Neural crest cell (in vitro differentiated cells): ENCODE measurements around the gene TMEM154. TPM values are rescaled to one million over a fixed set of nuclear protein-coding genes. Genes with fewer than 3 reads are reported as not detected.

Source experiments
- DNase-seq: peaks from one replicate; pipeline ENCODE4 v3.0.0; 2021; ENCODE audit warnings: low read depth, mixed read lengths, low spot score
- H3K27ac Mint-ChIP-seq: one replicate; pipeline ENCODE4 v1.8.0; 2021; ENCODE audit warnings: mild to moderate bottlenecking, mixed read lengths; ENCODE audit not compliant: unreplicated experiment
- H3K27me3 Mint-ChIP-seq: 2 replicates; pipeline ENCODE4 v1.8.0; 2021; ENCODE audit warnings: low read depth, mild to moderate bottlenecking, mixed read lengths
- H3K36me3 Mint-ChIP-seq: 2 replicates; pipeline ENCODE4 v1.8.0; 2021; ENCODE audit warnings: low read depth, mild to moderate bottlenecking, mixed read lengths
- H3K4me1 Mint-ChIP-seq: 2 replicates; pipeline ENCODE4 v1.8.0; 2021; ENCODE audit warnings: mixed read lengths
- H3K4me3 Mint-ChIP-seq: one replicate; pipeline ENCODE4 v1.8.0; 2021; ENCODE audit warnings: mild to moderate bottlenecking, mixed read lengths
- H3K9me3 Mint-ChIP-seq: 2 replicates; pipeline ENCODE4 v1.8.0; 2021; ENCODE audit warnings: mixed read lengths
- CTCF ChIP-seq: fragments of 200-600 bp; sonication (generic); conservative IDR thresholded peaks from 2 replicates; pipeline ENCODE4 v1.5.0; 2021; ENCODE audit warnings: antibody characterized with exemption, mild to moderate bottlenecking
- total RNA-seq: library from RNA; stranded (reverse); gene quantifications from 2 replicates; pipeline ENCODE4 v1.2.1, GENCODE V29; 2021

Gene TMEM154
- total RNA-seq, 1 donor from 2014 or later = 0.44 TPM

GRCh38 chr4:152599095-152599494, 80.7 kb downstream of the TMEM154 start:
- H3K4me3 Mint-ChIP-seq = no peak overlapping the region
- TF ChIP-seq CTCF = no peak
- DNase-seq = no peak

GRCh38 chr4:152598454-152598853, 81.3 kb downstream of the TMEM154 start:
- no peak for DNase-seq
- no peak for TF ChIP-seq CTCF
- no peaks in the 10 kb centered on the region for H3K36me3 Mint-ChIP-seq

More at GRCh38 chr4:152599095-152599494, 80.7 kb downstream of the TMEM154 start:
- Mint-ChIP-seq H3K36me3 (no peaks in the 10 kb centered on the region), H3K9me3 (no peaks in the 10 kb centered on the region), H3K27me3 (peaks cover 2% of the 10 kb centered on the region), H3K27ac (no peak overlapping the region), H3K4me1 (no peaks in the 10 kb centered on the region)

GRCh38 chr4:152594978-152595925, 84.5 kb downstream of the TMEM154 start:
- peaks cover 8% of the 10 kb centered on the region for H3K27me3 Mint-ChIP-seq

More at GRCh38 chr4:152598454-152598853, 81.3 kb downstream of the TMEM154 start:
- H3K4me1 Mint-ChIP-seq = no peaks in the 10 kb centered on the region
- H3K4me3 Mint-ChIP-seq = no peak overlapping the region
- H3K9me3 Mint-ChIP-seq = no peaks in the 10 kb centered on the region
- H3K27me3 Mint-ChIP-seq = peaks cover 2% of the 10 kb centered on the region
- no peak overlapping the region for H3K27ac Mint-ChIP-seq

GRCh38 chr4:152594057-152594456, 85.7 kb downstream of the TMEM154 start:
- Mint-ChIP-seq H3K27ac (no peak overlapping the region), H3K4me3 (no peak overlapping the region), H3K4me1 (peaks cover 22% of the 10 kb centered on the region), H3K27me3 (peaks cover 8% of the 10 kb centered on the region), H3K36me3 (no peaks in the 10 kb centered on the region), H3K9me3 (no peaks in the 10 kb centered on the region)
- DNase-seq = no peak
- no peak for TF ChIP-seq CTCF

More at GRCh38 chr4:152594978-152595925, 84.5 kb downstream of the TMEM154 start:
- no peak for DNase-seq
- Mint-ChIP-seq H3K4me3 (no peak overlapping the region), H3K4me1 (peaks cover 18% of the 10 kb centered on the region), H3K27ac (no peak overlapping the region), H3K9me3 (no peaks in the 10 kb centered on the region), H3K36me3 (no peaks in the 10 kb centered on the region)
- TF ChIP-seq CTCF = no peak

GRCh38 chr4:152591876-152592275, 87.9 kb downstream of the TMEM154 start:
- Mint-ChIP-seq H3K4me3 (peak overlapping the region; percentile 68), H3K36me3 (no peaks in the 10 kb centered on the region), H3K27ac (no peak overlapping the region), H3K9me3 (no peaks in the 10 kb centered on the region), H3K4me1 (peaks cover 22% of the 10 kb centered on the region), H3K27me3 (peaks cover 8% of the 10 kb centered on the region)
- no peak for DNase-seq
- no peak for TF ChIP-seq CTCF
